AML-193 (cell line): ENCODE measurements around the gene KCNQ2.

Source experiments
- DNase-seq, 2 experiments: peaks; one replicate each; lab custom pipeline; 2025; lab: John Stamatoyannopoulos, UW

KCNQ2 gene

DNA sequence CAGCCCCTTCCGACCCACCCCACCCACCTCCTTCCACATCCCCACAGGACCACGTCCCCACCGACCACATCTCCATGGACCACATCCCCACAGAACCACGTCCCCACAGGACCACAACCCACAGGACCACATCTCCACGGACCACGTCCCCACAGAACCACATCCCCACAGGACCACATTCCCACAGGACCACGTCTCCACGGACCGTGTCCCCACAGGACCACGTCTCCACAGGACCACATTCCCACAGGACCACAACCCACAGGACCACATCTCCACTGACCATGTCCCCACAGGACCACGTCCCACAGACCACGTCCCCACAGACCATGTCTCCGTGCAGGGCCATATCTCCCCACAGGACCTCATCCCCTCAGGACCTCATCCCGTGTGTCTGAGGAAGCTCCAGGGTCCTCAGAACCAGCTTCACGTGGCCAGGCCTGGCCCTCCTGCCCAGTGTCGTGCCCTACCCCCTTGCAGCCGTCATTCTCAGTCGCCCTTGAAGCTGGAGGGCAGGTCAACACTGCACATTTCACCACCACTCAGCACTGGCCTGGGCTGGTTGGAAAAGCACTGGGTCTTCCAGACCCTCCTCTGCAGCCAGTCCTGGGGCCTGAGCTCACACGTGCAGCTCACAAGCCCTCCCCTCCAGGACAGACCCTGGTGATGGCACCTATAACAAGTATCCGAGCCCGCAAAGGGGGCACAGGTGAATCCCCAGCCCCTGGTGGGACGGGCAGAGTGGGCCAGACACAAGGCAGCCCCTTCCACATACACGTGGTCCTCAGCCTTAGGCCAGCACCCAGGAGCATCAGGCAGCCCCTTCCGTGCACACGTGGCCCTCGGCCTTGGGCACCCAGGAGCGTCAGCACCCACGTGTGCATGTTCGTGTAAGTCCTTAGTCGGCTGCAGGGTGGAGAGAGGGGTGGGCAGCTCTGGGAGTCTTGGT, 115.2 kb downstream of the KCNQ2 start:
- DNase-seq, result no peak

DNA sequence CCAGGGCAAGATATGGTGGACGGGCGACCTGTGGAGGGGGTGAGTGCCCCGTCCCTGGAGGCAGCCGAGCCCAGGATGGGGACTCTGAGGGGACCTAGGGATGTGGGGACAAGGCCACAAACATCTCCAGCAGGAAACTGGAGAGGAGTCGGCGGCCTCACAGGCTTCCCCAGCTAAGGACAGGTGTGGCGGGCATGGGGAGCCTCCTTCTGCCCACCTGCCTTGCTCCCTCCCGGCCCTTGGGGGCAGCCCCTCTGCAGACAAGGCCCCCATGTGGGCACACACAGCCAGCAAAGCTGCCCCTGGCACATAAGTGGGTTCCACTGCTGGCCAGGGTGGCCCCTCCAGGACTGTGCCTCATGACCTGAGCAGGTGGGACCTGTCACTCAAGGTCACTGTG, 115.9 kb downstream of the KCNQ2 start:
- no peak for DNase-seq

DNA sequence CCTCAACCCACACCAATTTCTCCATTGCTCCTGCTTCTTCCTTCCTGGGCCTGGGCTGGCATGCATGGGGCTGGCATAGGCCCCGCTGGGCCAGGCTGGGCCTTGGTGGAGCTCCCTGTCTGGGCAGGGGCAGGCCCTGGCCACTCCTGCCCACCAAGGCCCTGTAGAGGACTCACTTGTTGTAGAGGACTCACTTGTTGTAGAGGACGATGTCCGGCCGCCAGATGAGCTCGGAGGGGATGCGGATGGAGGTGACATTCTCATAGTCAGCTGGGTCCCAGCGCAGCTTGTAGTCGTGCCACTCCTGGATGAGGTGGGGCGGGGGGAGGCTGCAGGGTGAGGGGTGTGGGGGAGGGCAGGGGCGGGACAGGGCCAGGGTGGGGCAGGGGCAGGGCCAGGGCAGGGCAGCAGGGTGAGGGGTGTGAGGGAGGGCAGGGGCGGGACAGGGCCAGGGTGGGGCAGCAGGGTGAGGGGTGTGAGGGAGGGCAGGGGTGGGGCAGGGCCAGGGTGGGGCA, 116.6 kb downstream of the KCNQ2 start:
- DNase-seq, result no peak

DNA sequence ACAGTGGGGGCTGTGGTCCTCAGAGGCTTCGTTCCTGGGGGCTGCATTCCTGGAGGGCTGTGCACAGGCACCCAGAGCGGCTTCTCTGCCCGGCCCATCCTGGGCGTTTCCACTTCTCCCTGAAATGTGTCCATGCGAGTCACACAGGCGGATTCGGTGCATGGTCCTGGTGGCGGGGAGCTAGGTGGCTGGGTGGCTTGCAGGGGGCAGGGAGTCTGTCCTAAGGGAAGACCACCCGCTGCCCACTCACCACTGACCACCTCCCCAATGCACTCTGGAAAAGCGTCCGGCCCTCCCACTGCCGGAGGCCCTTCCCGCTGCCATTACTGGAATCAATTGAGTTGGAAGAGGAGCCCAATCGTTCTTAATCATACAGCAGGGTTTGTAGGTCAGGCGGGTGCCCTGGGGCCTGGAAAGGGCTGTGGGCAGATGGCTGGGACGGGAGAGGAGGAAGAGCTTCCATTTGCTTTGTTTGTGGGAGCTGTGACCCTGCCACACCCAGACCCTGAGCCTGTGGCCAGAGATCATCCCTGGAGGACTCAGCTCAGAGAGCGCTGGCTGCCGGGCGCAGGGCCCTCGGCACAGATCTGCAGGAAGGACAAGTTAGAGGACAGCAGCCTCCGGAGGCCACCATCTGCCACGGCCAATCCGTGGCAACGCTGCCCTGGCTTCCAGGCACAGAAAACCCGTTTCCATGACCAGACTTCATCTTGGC, 117.7 kb downstream of the KCNQ2 start:
- no peak for DNase-seq

DNA sequence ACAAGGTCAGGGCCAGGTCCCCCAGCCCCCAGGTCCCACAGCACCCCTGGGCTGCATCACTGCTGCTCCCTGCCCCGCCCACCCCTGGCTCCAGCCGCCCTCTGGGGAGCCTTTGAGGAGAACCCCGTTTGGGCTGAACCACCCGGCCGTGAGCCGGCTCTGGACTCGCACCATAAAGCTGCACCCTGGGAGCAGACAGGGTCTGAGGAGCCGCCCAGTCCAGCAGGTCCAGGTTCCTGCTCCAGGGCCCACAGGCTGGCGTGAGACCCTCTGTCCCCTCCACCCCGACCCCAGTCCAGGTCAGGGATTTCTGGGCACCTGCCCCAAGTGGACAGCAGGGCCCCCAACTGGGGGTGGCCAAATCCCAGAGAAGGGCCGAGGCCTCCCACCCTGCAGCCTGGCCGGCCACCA, 119.6 kb downstream of the KCNQ2 start:
- DNase-seq, result no peak

DNA sequence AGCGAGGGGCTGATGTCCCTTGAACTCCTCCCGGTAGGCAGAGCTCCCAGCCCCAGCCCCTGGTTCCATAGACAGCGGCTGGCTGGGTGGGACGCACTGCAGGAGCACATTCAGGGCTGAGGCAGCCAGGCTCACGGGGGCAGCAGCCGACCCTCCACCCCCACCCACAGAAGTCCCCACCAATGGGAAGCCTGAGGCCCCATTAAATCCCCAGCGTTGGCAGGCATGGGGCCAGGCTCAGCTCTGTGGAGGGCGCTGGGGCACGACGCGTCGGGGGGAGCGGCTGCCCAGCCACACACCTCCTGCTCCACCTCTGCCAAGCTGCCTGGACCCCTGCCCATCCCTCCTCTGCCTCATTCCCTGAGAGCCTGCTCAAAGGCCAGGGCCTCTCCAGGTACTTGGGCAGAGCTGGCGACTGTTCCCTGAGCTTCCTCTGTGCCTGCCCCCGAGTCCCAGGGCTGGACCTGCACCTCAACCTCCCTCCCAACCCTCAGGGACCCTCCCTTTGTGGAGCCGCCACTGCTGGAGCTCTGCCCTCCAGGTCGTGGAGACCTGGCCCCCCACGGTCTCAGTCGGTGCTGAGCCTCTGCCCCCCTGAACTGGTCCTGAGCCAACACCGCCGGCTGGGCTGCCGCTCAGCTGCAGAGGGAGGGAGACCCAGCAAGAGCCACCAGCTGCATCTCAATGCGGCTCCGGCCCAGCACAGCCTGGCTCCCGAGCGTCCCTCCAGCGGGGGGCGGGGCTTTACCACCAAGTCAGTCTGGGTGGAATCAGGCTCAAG, 120.5 kb downstream of the KCNQ2 start:
- no peak for DNase-seq

DNA sequence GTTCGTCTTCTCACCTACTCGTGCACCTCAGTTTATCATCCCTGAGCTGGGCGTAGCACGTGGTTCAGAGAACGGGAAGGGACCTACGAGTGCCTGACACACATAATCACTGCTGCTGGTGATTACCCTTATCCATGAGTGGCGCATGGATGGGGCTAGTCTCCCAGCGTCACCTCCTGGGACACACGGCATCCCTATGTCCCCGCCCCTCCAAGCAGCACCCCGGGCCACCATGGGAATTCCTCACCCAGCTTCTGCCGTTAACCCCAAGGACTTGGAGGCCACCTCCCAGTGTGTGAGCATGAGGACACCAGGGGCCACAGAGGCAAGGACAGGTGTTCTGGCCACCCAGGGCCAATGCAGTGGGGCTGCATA, 121.1 kb downstream of the KCNQ2 start:
- no peak for DNase-seq

DNA sequence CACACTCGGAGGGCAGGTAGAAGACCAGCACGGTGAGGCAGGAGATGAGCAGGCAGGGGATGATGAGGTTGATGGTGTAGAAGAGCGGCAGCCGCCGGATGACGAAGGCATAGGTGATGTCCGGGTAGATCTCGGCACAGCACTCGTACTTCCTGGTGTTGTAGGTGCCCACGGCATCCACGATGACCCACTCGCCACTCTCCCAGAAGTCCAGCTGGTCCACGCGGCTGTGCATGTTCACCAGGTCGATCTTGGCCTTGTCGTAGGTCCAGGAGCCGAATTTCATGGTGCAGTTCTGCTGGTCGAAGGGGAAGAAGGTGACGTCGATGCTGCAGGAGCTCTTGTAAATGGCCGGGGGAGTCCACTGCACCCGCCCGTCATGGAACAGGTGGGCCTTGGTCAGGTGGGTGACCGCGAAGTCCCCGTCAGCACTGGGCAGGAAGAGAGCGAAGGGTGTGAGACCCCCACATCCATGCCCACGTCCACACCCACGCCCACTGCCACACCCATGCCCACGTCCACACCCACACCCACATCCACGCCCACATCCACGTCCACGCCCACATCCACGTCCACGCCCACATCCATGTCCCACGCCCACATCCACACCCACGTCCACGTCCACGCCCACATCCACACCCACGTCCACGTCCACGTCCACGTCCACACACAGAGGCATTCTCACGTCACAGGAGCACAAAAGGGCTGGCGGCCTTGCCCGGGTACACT, 121.7 kb downstream of the KCNQ2 start:
- DNase-seq, result no peak
